SK-N-SH (cell line): ENCODE measurements around the gene PLIN5.

Source experiments
- JUND ChIP-seq: IDR thresholded peaks from 2 replicates; pipeline ENCODE4 v1.4.0; 2012
- REST ChIP-seq: IDR thresholded peaks from 2 replicates; pipeline ENCODE4 v1.6.1; 2012; ENCODE audit warnings: mild to moderate bottlenecking, low read depth, low read length, moderate library complexity
- USF1 ChIP-seq: IDR thresholded peaks from 2 replicates; pipeline ENCODE4 v1.4.0; 2012; ENCODE audit warnings: low read depth, borderline replicate concordance
- USF2 ChIP-seq: fragments of 150-350 bp; IDR thresholded peaks from 2 replicates; pipeline ENCODE4 v1.6.1; 2017; ENCODE audit warnings: antibody characterized with exemption, low read length, low read depth, borderline replicate concordance
- YY1 ChIP-seq: IDR thresholded peaks from 2 replicates; pipeline ENCODE4 v1.4.0; 2012; ENCODE audit warnings: low read depth, mild to moderate bottlenecking
- ZBTB33 ChIP-seq: IDR thresholded peaks from 2 replicates; pipeline ENCODE4 v1.4.0; 2012; ENCODE audit warnings: low read depth, borderline replicate concordance

- no peak for TF ChIP-seq JUND
- TF ChIP-seq USF2: no peak
- TF ChIP-seq USF1: no peak
- TF ChIP-seq ZBTB33: no peak
- no peak for TF ChIP-seq REST
- TF ChIP-seq YY1: no peak
Observed at GRCh38 chr19:4550018-4550417, 15.0 kb upstream of the PLIN5 start.
